Body of pancreas (tissue), 4 donors: Measurements from ENCODE around the gene GRB10.

Source experiments
- POLR2A ChIP-seq, 3 donors: fragments of 450-650 bp; IDR thresholded peaks; one replicate each; pipeline ENCODE4 v1.6.1; 2016; ENCODE audit warnings: antibody characterized with exemption in 3 of 3, mild to moderate bottlenecking in 2 of 3
- TF ChIP-seq, protein P1 (sequence below), 7 experiments: fragments of 450-650 bp in 4 of 7; fragments of 200-600 bp in 3 of 7; sonication (generic) in 3 of 7; IDR thresholded peaks; one replicate each; pipeline ENCODE4 v1.5.1; 2016 to 2019; ENCODE audit warnings: antibody characterized with exemption in 7 of 7

GRCh38 chr7:50774319-50774718 lies 8.4 kb downstream of the GRB10 start:
- no peak for TF ChIP-seq POLR2A (IDR thresholded peaks at IDR 0.05)
- TF ChIP-seq, protein P1, sequence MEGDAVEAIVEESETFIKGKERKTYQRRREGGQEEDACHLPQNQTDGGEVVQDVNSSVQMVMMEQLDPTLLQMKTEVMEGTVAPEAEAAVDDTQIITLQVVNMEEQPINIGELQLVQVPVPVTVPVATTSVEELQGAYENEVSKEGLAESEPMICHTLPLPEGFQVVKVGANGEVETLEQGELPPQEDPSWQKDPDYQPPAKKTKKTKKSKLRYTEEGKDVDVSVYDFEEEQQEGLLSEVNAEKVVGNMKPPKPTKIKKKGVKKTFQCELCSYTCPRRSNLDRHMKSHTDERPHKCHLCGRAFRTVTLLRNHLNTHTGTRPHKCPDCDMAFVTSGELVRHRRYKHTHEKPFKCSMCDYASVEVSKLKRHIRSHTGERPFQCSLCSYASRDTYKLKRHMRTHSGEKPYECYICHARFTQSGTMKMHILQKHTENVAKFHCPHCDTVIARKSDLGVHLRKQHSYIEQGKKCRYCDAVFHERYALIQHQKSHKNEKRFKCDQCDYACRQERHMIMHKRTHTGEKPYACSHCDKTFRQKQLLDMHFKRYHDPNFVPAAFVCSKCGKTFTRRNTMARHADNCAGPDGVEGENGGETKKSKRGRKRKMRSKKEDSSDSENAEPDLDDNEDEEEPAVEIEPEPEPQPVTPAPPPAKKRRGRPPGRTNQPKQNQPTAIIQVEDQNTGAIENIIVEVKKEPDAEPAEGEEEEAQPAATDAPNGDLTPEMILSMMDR (IDR thresholded peaks at IDR 0.05): no peak
